ENCODE results near the gene ICAM2.

Gene ICAM2

DNA sequence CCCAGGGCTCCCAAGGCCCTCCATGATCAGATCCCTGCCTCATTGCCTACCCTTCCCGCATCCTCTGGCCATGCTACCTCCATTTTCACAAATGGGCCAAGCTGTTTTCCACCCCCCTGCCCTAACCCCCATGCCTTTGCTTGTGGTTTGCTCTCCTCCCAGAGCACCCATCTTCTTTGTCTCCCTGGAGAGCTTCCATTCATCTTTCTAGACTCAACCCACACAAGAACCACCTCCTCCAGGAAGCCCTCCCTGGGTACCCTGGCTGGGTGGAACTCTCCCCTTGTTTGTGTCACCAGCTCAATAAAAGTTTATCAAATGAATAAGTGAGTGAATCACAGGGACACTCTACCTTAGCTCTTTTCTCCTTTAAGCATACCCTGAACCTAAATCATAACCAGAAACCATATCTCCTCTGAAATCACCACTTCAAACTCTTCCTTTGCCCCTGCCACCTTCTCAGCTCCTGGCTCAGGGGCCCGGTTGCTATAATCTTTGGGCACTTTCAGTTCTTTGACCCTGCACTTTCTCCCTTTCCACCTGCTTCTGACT is 44.8 kb downstream of the ICAM2 start:
- no peak for DNase-seq (ENCODE audit: low read depth in 2 of 2)

DNA sequence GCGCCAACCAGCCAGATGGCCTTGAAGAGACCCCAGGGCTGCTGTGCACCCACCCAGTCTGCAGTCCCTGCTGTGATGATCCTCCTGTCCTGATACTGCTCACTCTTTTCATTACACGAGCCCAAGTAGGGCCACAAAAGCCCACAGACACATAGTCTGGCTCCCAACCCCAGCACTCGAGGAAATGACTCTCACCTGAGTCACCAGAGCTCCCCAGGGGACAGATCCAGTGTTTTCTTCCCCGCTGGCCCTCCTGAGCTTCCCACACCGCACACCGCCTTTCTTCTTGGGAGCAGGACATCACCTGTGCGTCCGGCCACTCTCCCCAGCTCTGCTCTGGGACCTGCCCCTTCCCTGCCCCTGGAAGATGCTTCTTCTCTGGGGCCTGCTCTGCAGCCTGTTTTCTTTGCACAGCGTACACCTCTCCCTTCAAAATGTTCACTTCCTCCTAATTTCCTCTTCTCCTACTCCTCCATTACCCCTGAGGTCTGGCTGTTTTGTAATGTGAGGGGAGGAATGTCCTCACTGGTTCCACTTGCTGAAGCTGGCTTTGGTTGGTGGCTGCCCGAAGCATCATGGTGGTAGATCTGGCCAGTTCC is 45.7 kb downstream of the ICAM2 start:
- no peak for DNase-seq (ENCODE audit: low read depth in 2 of 2)

DNA sequence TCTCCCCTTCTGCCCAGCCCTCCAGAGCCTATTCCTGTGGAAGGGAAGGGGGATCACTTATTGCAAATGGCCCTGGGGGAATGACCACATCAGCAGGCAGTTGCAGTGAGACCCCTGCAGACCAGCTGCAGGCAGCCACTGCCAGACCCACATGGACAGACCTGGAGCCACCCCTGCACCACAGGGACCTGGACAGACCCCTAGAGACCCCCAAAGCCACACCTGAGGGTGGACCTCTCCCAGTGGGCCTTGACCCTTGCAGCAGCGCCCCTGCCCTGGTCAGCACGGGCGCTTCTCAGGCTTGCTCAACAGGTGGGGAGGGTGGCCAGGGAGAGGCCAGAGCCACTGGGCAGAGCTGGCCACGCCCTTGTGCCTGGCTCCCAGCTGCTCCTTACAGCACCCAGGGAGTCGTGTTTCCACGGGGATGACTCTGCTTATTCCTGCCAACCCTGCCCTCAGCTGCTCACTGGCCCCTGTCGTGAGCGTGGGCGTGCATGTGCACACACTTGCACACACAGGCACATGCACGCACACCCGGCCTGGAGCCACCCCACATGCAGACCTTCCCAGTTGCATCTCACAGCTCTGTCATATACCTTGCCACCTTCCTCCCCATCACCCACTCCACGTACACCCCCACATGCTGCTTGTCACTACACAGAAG is 46.4 kb downstream of the ICAM2 start:
- no peak for DNase-seq (ENCODE audit: low read depth in 2 of 2)

DNA sequence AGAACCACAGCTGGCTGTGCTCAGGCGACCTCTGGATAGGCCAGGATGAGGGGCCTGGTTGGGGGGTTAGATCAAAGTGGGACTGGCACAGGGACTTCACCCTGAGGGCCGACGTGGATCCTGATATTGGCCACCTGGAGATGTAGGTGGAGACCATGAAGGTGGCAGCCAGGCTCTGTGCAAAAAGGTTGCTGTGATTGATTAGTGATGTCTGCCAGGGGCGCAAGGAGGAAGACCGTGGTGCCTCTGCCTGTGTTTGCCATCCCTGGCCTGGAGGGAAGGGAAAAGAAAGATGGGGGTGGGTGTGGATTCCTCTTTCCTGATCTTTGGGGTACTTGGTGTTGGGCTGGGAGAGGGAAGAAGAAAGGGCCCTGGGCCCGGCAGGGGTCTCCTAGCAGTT is 47.2 kb downstream of the ICAM2 start:
- DNase-seq (ENCODE audit: low read depth in 2 of 2), result no peak

DNA sequence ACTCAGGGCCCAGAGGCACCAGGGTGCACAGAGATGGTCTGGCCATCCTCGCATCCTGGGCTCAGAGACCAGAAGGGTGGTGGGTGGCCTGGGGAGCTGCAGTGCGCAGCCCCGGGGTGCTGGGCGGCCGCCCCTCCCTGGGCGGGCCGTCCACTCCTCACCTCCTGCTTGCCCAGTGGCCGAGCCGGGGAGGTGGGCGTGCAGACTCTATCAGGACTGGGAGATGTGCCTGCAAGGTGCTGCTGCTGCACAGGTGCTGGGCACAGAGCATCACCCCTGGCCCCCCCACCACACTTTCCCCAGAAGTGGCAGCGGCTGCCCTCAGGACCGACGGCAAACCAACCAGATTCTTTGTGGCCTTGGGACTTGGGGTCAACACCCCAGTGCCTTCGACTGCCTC is 47.6 kb downstream of the ICAM2 start, which contains the start of gene SCN4A:
Gene SCN4A (minus strand): TSS at position 123 of the 400 bp plus-strand sequence. CDS start 77 bp downstream, at position 46.
- DNase-seq (ENCODE audit: low read depth in 2 of 2), result no peak

DNA sequence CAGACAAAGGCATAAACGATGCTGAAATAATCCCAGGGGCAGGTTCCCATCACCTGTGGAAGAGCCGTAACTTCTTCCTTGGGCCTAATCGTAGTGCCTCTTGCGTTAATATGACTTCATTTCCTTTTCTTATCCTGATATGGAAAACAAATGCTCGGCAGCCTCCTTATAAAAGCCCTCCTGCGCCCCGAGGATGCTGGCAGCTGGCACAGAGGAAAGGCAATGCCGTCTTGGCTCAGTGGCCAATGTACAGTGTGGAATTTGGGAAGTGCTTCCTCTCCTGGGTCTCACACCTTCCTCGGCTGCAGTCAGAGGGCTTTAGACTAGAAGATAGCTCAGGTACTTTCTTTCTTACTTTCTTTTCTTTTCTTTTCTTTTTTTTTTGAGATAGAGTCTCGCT is 51.2 kb downstream of the ICAM2 start:
- DNase-seq (ENCODE audit: low read depth in 2 of 2), result no peak

DNA sequence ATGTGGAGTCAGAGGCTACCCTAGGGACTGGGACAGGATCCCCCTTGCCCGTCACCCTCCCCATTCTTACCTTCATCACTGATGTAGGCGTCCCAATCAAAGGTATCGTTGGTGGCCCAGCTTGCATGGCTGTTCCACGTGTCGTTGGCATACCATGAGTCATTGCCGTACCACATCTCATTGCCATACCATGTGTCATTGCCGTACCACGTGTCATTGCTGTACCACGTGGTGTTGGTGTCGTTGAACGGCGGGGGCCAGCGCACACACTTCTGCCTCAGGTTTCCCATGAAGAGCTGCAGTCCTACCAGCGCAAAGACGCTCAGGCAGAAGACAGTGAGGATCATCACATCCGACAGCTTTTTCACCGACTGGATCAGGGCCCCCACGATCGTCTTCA is 52.5 kb downstream of the ICAM2 start:
- no peak for DNase-seq (ENCODE audit: low read depth in 2 of 2)

DNA sequence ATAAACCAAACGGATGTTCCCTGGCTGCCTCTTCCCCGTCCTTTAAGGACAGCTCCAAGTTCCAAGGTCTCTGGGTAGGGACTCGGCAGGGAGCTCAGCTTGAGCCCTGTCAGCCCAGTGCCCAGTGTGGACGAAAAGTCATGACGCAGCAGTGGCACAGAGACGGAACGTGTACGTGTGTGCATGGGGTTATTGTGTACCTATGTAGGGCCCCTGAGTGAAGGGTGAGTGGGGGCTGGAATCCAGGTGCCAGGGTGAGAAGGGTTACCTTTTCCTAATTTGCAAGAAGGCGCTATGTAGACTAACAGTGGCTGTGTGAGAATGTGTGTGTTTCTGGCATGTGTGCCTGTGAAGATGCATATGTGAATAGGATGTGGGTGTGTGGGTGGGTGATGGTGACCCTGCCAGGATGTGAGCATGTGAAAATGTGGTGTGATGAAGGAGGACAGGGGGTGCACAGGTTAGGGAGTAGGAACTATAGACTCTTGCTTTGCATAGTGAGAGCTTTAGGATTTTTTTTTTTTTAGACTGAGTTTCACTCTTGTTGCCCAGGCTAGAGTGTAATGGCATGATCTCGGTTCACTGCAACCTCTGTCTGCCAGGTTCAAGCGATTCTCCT is 53.7 kb downstream of the ICAM2 start:
- no peak for DNase-seq (ENCODE audit: low read depth in 2 of 2)

DNA sequence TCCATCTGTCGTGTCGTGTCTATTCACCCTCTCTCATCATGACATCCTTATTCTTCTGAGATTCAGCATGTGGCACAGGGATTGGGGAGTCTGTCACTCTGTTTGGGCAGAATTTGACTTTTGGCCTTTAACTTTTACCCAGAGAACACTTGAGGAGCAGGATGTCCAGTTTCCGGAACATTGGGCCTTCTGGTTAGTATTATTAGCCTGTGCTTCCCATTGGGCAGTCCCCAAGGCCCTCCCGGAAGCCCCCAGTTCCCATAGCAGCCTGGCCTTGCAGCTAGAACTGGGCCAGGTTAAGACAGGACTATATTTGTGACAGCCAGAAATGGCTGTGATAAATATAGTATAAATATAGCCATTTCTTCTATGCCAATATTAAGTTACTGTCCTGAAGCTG is 57.3 kb downstream of the ICAM2 start:
- DNase-seq (ENCODE audit: low read depth in 2 of 2), result no peak

DNA sequence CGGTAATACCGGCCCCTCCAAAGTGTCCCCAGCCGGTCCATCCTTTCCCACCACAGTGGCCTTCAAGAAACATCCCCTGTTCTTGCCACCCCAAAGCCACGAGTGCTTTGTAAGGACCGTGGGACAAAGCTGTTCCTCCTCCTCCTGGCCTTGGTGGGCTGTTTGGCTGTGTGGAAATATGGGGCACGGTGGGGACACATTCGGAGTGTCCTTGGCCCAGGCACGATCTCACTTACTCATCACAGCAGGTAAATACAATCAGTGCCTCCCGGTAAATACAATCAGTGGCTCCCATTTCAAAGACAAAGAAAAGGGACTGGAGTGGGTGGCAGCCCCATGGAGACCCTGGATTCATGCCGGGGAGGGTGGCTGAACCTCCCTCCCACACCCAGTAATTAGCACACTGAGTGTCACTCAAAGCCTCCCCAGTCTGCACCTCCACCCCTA is 58.1 kb downstream of the ICAM2 start:
- no peak for DNase-seq (ENCODE audit: low read depth in 2 of 2)

DNA sequence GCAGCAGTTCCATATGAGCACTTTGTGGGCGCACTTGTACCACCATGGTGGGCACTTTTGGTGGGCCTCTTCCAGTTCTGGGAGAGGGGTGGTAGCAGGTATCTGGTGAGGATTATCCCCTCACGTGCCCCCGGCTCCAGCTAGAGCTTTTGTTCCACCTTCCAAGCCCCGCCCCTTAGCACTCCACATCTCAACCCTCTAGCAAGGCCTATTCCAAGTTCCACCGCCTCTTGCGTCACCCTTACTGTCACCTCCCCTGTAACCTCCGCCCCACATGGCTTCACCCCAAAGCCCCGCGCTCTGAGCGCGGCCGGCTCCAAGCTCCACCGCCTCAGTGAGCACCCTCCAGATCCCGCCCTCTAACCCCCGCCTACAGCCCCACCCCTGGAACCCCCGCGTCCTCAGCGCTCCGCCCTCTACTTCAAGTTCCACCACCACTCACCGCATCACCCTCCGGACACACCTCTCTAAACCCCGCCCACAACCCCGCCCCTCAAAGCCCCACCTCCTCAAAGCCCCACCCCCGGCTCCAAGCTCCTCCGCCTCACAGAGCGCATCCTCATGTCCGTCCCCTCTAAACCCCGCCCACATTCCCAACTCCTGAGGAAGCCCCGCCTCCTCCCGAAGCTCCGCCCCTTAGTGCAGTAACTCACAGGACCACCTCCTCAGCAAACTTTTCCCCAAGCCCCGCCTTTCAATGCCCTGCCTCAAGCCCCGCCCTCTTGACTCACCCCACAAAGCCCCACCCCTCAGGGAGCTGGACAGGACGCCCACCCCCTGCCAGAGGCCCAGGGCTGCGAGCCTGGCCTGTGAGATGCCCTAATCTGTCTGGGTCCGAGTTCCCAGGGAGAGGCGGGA is 58.8 kb downstream of the ICAM2 start:
- no peak for DNase-seq (ENCODE audit: low read depth in 2 of 2)

DNA sequence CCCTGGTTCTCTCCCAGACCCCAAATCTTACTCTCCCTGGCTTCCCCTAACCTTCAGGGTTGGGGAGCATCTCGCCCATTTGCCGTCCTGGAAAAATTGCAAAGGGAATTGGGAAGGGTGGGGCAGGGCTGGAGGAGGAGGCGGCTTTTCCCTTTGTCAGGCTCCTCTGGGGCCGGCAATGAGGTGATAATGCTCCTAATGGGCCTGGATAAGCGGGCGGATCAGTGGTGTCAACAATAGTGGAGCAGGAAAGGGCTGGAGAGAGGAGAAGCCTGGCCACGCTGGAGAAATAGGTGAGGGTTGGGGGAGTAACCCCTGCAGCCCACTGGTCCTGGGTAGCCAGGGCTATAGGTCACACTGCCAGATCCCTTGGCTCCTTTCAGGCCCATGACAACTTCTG is 60.0 kb downstream of the ICAM2 start:
- DNase-seq (ENCODE audit: low read depth in 2 of 2), result no peak

DNA sequence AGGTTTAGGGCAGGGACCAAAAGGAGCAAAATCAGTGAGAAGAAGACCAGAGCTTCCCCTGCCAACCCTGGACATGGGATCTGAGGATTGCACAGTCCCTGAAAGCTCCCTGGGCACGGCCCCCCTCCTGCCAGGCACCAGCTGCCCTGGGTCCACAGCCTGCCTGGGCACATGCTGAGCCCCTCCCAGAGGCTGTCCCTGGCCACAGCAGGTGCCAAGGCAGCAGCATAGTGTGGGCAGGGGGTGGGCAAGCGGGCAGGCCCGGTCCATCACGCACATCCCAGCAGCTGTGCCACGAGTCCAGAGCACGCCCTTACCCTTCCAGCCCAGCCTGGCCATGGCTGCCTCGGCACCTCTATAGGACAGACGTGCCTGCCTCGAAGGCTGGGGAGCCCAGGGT is 60.4 kb downstream of the ICAM2 start:
- DNase-seq (ENCODE audit: low read depth in 2 of 2), result no peak

DNA sequence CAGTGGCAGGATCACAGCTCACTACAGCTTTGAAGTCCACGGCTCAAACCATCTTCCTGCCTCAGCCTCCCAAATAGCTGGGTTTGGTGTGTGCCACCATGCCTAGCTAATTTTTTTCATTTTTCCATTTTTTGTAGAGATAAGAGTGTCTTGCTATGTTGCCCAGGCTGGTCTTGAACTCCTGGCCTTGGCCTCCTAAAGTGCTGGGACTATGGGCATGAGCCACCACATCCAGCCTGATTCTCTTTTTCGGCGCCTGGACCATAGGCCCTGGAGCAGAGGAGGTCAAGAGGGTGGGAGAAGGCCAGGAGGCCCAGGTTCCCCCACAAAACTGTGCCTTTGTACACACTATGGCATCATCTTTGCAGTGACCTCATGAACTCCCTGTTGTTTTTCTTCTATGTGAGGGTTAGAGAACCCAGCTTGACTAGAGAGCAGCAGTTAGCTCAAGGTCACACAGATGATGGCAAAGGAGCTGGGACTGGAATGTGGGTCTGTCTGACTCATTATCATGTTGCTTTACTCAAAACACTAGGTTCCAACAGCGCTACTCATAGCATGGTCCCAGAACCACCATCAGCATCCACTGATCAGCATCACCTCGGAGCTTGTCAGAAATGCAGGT is 64.0 kb downstream of the ICAM2 start:
- DNase-seq (ENCODE audit: low read depth in 2 of 2), result no peak

DNA sequence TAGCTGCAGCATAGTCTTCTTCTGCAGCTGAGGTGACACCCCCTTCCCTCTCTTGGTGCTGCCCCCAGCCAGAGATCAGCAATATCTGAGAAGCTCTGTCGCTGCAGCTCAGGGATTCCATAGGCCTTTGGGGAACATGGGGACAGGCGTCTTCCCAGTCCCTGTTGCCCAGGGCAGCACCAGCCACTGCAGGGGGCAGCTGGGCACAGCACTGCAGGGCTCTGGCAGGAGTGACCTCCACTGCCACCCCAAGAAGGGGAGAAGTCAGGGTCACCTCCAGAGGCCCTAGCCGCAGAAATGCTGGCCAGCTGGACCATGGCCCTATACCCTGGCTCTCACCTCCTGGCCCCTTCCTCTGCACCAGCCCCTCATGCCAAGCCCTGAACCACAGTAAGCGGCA is 64.6 kb downstream of the ICAM2 start:
- DNase-seq (ENCODE audit: low read depth in 2 of 2), result no peak

DNA sequence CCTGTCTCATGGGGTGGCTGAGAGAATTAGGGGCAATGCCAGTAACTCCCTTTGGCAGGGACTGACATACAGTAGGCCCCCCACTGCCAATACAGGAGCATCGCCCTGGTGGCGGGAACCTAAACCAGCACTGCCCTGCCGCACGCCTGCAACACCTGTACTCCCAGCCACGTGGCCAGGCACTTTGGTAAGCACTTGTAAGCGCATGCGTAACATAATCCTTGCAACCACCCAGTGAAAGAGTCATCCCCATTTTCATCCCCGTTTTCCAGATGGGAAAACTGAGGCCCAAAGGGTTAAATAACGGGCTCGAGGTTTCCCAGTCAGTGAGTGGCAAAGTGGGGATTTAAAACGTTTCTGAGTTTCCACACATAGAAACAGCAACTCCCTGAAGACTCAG is 65.2 kb downstream of the ICAM2 start:
- DNase-seq (ENCODE audit: low read depth in 2 of 2), result no peak

DNA sequence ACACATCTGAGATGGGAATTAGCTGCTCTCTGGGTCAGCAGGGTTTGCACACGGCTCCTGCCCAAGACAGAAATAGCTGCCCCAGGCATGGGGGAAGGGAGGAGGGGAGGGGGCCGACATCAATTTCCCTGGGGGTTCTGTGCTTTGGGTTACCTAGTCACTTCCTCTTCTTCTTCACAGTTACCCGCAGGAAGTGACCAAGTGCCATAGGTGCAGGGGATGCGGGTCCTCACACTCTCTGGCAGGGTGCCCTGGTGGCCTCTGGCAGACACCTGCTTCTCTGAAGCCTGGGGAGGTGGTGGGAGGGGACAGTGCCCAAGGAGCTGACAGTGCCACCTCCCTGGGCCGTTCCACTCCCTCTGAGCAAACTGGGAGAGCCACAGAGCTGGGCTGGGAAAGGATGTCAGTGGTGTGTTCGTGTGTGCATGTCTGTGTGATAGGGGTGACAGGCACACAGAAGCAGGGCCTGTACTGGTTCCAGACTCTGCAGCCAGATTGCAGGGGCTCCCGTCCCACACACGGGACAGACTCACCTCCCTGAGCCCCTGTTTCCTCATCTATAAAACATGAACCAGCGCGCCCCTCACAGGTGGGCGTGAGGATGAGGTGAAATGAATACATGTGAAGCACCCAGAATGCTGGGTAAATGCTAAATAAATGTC is 65.9 kb downstream of the ICAM2 start:
- DNase-seq (ENCODE audit: low read depth in 2 of 2), result peak in 1 of 2 donors; percentile 12

Measured in stimulated activated CD8-positive, alpha-beta memory T cell treated with anti-CD3 and anti-CD28 coated beads, Interleukin-7, amount 100 ng/mL, for 4 hours (primary cell).